ENCODE results near the gene TNNT1. TPM values are rescaled to one million over a fixed set of nuclear protein-coding genes. Genes with fewer than 3 reads are reported as not detected.
A peak's percentile ranks its signal among the peaks of the same experiment; 100 is the strongest.

The TNNT1 gene
- total RNA-seq = 1.4 TPM

- ATAC-seq (no peak), DNase-seq (ENCODE audit: low spot score) (no peak)
- intact Hi-C loops (cut with DNase I) = loop anchor here (5.0 kb wide), 1 partner anchor 353 kb away; no protein-coding TSS in a partner anchor
Observed at GRCh38 chr19:55149078-55150003, at the start of gene TNNT1. Gene TNNT1 (minus strand): TSS chr19:55149206. CDS start chr19:55147157, 2,049 bp downstream.

- ATAC-seq (no peak), DNase-seq (ENCODE audit: low spot score) (no peak)
- intact Hi-C loops (cut with DNase I) = no loop called here
Observed at GRCh38 chr19:55198651-55199050, 49.6 kb upstream of the TNNT1 start.

GRCh38 chr19:55197528-55197927 is 48.5 kb upstream of the TNNT1 start:
- intact Hi-C loops (cut with DNase I) = no loop called here
- no peak for DNase-seq (ENCODE audit: low spot score)
- ATAC-seq = no peak

- DNase-seq (ENCODE audit: low spot score) = no peak
- intact Hi-C loops (cut with DNase I) = no loop called here
- ATAC-seq = no peak
Observed at GRCh38 chr19:55196803-55197202, 47.8 kb upstream of the TNNT1 start.

GRCh38 chr19:55193481-55193880 is 44.5 kb upstream of the TNNT1 start:
- DNase-seq (ENCODE audit: low spot score) (no peak), ATAC-seq (no peak)
- intact Hi-C loops (cut with DNase I) = no loop called here

GRCh38 chr19:55189403-55189835 is 40.4 kb upstream of the TNNT1 start:
- ATAC-seq (no peak), DNase-seq (ENCODE audit: low spot score) (no peak)
- intact Hi-C loops (cut with DNase I) = loop anchor here (5.0 kb wide), 2 partner anchors 817 to 1697 kb away; no protein-coding TSS in a partner anchor

GRCh38 chr19:55188625-55189024 is 39.6 kb upstream of the TNNT1 start:
- intact Hi-C loops (cut with DNase I) = loop anchor here (5.0 kb wide), 2 partner anchors 816 to 1696 kb away; no protein-coding TSS in a partner anchor
- ATAC-seq = no peak
- no peak for DNase-seq (ENCODE audit: low spot score)

- ATAC-seq = no peak
- intact Hi-C loops (cut with DNase I) = loop anchor here (5.0 kb wide), 2 partner anchors 814 to 1694 kb away; no protein-coding TSS in a partner anchor
- DNase-seq (ENCODE audit: low spot score) = no peak
Observed at GRCh38 chr19:55186080-55186479, 37.1 kb upstream of the TNNT1 start.

- ATAC-seq (no peak), DNase-seq (ENCODE audit: low spot score) (no peak)
- intact Hi-C loops (cut with DNase I) = no loop called here
Observed at GRCh38 chr19:55181740-55182139, 32.7 kb upstream of the TNNT1 start.

GRCh38 chr19:55179606-55180484 is 30.8 kb upstream of the TNNT1 start, which contains the start of gene SYT5:
Gene SYT5 (minus strand): TSS chr19:55180289. CDS start chr19:55179041, 1,248 bp downstream.
- intact Hi-C loops (cut with DNase I) = no loop called here
- ATAC-seq = peak; percentile 61
- DNase-seq (ENCODE audit: low spot score) = no peak

- ATAC-seq (peak; percentile 84), DNase-seq (ENCODE audit: low spot score) (peak; percentile 72)
- intact Hi-C loops (cut with DNase I) = no loop called here
Observed at GRCh38 chr19:55178781-55179599, 30.0 kb upstream of the TNNT1 start.

GRCh38 chr19:55176076-55176475 is 27.1 kb upstream of the TNNT1 start:
- intact Hi-C loops (cut with DNase I) = no loop called here
- ATAC-seq = no peak
- no peak for DNase-seq (ENCODE audit: low spot score)

- DNase-seq (ENCODE audit: low spot score) = no peak
- intact Hi-C loops (cut with DNase I) = no loop called here
- ATAC-seq = no peak
Observed at GRCh38 chr19:55175117-55175867, 26.3 kb upstream of the TNNT1 start.

GRCh38 chr19:55174425-55175116 is 25.6 kb upstream of the TNNT1 start:
- ATAC-seq (no peak), DNase-seq (ENCODE audit: low spot score) (no peak)
- intact Hi-C loops (cut with DNase I) = no loop called here

- DNase-seq (ENCODE audit: low spot score) = peak; percentile 75
- intact Hi-C loops (cut with DNase I) = no loop called here
- peak; percentile 64 for ATAC-seq
Observed at GRCh38 chr19:55173714-55174409, 24.9 kb upstream of the TNNT1 start.

GRCh38 chr19:55173186-55173713 is 24.2 kb upstream of the TNNT1 start:
- no peak for ATAC-seq
- DNase-seq (ENCODE audit: low spot score) = no peak
- intact Hi-C loops (cut with DNase I) = no loop called here

All from sciatic nerve (tissue), 2 donors.